OCI-LY7 (cell line): Measurements from ENCODE around the gene LEF1. TPM values are rescaled to one million over a fixed set of nuclear protein-coding genes. Genes with fewer than 3 reads are reported as not detected.

Source experiments
- BruUV-seq: library from RNA; stranded (reverse); fragments of 400-500 nt; replicated peaks from 2 replicates; lab custom pipeline; 2021; lab: Mats Ljungman, UMichigan
- CTCF ChIA-PET: fragments of 300-600 bp; sonication (Branson Sonifier 250); formaldehyde crosslinking; loops from one replicate; lab custom pipeline; 2022; ENCODE audit warnings: antibody characterized with exemption; ENCODE audit not compliant: unreplicated experiment; lab: Charles Lee
- POLR2A ChIA-PET: fragments of 300-600 bp; sonication (Branson Sonifier 250); formaldehyde crosslinking; loops from one replicate; lab custom pipeline; 2022; ENCODE audit warnings: antibody characterized with exemption; lab: Charles Lee
- DNase-seq: peaks from one replicate; pipeline ENCODE4 v3.0.0-alpha.2; 2015; ENCODE audit warnings: low spot score
- H2AFZ ChIP-seq: fragments of 200-600 bp; sonication (generic), shearing (Covaris generic); 2 replicates; pipeline ENCODE4 v1.6.1; 2014; ENCODE audit warnings: mild to moderate bottlenecking, antibody characterized with exemption, low read length, moderate library complexity
- H3K27ac ChIP-seq: fragments of 200-600 bp; sonication (generic); 2 replicates; pipeline ENCODE4 v1.5.1; 2014; ENCODE audit warnings: mixed run types, low read depth, mild to moderate bottlenecking, moderate library complexity, low read length, inconsistent platforms; ENCODE audit not compliant: poor library complexity, severe bottlenecking
- H3K36me3 ChIP-seq: fragments of 200-600 bp; sonication (generic); 2 replicates; pipeline ENCODE4 v1.6.1; 2014; ENCODE audit warnings: mild to moderate bottlenecking, antibody characterized with exemption, low read length, moderate library complexity, mixed read lengths; ENCODE audit not compliant: insufficient read depth
- H3K4me1 ChIP-seq: fragments of 200-600 bp; sonication (generic); 2 replicates; pipeline ENCODE4 v1.5.1; 2014; ENCODE audit warnings: mild to moderate bottlenecking, low read length; ENCODE audit not compliant: insufficient read depth, poor library complexity, severe bottlenecking
- H3K4me2 ChIP-seq: fragments of 200-600 bp; sonication (generic); 2 replicates; pipeline ENCODE4 v1.6.1; 2014; ENCODE audit warnings: mild to moderate bottlenecking, low read length
- H3K4me3 ChIP-seq: fragments of 200-600 bp; sonication (generic); 2 replicates; pipeline ENCODE4 v1.5.1; 2014; ENCODE audit warnings: mild to moderate bottlenecking, low read depth, low read length; ENCODE audit not compliant: poor library complexity, severe bottlenecking
- H3K79me2 ChIP-seq: fragments of 200-600 bp; sonication (generic); 2 replicates; pipeline ENCODE4 v1.6.1; 2016; ENCODE audit warnings: low read depth, mild to moderate bottlenecking, low read length, moderate library complexity, mixed read lengths; ENCODE audit not compliant: insufficient read depth
- H3K9me2 ChIP-seq: fragments of 200-600 bp; sonication (generic); 2 replicates; pipeline ENCODE4 v1.6.1; 2016; ENCODE audit warnings: mild to moderate bottlenecking, low read length, mixed read lengths; ENCODE audit not compliant: insufficient read depth
- H3K9me3 ChIP-seq: fragments of 200-600 bp; sonication (generic); 2 replicates; pipeline ENCODE4 v1.6.1; 2014; ENCODE audit warnings: mild to moderate bottlenecking, mixed run types, low read length, mixed read lengths
- H4K20me1 ChIP-seq: fragments of 200-600 bp; sonication (generic); 2 replicates; pipeline ENCODE4 v1.6.1; 2014; ENCODE audit warnings: mild to moderate bottlenecking, antibody characterized with exemption, low read length, moderate library complexity, mixed read lengths; ENCODE audit not compliant: insufficient read depth
- CTCF ChIP-seq: fragments of 200-600 bp; sonication (generic); conservative IDR thresholded peaks from 2 replicates; pipeline ENCODE4 v1.5.1; 2014; ENCODE audit warnings: mild to moderate bottlenecking, antibody characterized with exemption, low read length, moderate library complexity, mixed read lengths
- EZH2phosphoT487 ChIP-seq: fragments of 200-600 bp; sonication (generic); IDR thresholded peaks from 2 replicates; pipeline ENCODE4 v1.6.1; 2018; ENCODE audit warnings: low read depth, borderline replicate concordance, mild to moderate bottlenecking, mixed run types, antibody characterized with exemption, low read length, moderate library complexity, mixed read lengths
- intact Hi-C: fragments of 100-400 bp; cut with micrococcal nuclease; formaldehyde crosslinking; loops from one replicate; pipeline ENCODE4 v1.10.0; 2022; ENCODE audit not compliant: unreplicated experiment
- total RNA-seq, 2 experiments: library from RNA; depleted of rRNA in 1 of 2; stranded (reverse); fragments of >200 nt in 1 of 2; shearing (Covaris generic) in 1 of 2; gene quantifications; 2 replicates each; pipeline ENCODE4 v1.2.3, GENCODE V29; 2014 to 2022

Gene LEF1
- total RNA-seq, 2 experiments from 2014 or later: 207 to 223 TPM

DNA sequence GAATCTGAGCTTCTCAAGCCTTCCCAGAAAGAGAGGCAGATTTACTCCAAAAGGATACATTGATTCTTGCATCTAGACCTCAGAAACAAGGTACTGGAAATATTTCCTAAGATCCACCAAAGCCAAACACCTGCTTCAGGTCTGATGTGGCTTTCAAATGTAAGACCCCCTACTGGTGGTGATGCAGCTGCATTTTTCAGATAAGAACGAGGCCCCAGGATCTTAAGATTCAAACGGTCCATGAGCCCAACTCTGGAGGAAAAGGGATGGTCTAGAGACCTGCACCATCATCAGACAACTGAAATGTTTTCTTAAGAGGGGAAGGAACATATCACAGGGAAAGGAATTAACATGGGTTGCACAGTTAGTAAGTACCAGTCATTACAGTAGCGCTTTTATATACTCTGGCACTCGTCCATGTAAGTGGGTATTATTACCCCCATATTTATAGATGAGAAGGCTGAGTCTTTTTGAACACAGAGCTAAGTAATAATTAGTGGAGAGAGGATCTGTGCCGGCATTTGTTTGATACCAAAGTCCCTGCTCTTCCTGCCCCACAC, 73.7 kb downstream of the LEF1 start:
- BruUV-seq: no TSS peak
- H3K36me3 ChIP-seq: peaks cover 75% of the 10 kb centered on the region
- H3K9me2 ChIP-seq: no peaks in the 10 kb centered on the region
- POLR2A ChIA-PET: interaction anchor here (1.1 to 1.5 kb wide), 2 partner anchors 10 to 12 kb away, joined by 3 read pairs; no protein-coding TSS in a partner anchor
- no peak for DNase-seq
- H3K27ac ChIP-seq: no peak overlapping the region
- 0 out of 2 replicates have a peak, but pooled peaks cover 10% of the 10 kb centered on the region for H4K20me1 ChIP-seq
- no peak overlapping the region for H3K4me3 ChIP-seq
- no peak overlapping the region for H3K4me2 ChIP-seq
- no peaks in the 10 kb centered on the region for H3K9me3 ChIP-seq
- TF ChIP-seq CTCF (peak; percentile 61), EZH2phosphoT487 (no peak)
- CTCF ChIA-PET: no interaction called here
- intact Hi-C loops: no loop called here
- no peak overlapping the region for H2AFZ ChIP-seq
- peaks cover 94% of the 10 kb centered on the region; the same call in 1 of the 2 replicates for H3K79me2 ChIP-seq
- H3K4me1 ChIP-seq: peaks cover 20% of the 10 kb centered on the region

- H3K4me3 ChIP-seq: no peak overlapping the region
- DNase-seq: no peak
- intact Hi-C loops: no loop called here
- H3K9me3 ChIP-seq: no peaks in the 10 kb centered on the region
- H3K27ac ChIP-seq: no peak overlapping the region
- H2AFZ ChIP-seq: no peak overlapping the region
- H3K79me2 ChIP-seq: peaks cover 95% of the 10 kb centered on the region; the same call in 1 of the 2 replicates
- H3K36me3 ChIP-seq: peaks cover 77% of the 10 kb centered on the region
- ChIA-PET CTCF (no interaction called here), POLR2A (interaction anchor here (0.6 to 1.6 kb wide), 7 partner anchors 9 to 65 kb away, joined by 3 to 7 read pairs (median 4); no protein-coding TSS in a partner anchor)
- no peaks in the 10 kb centered on the region for H3K9me2 ChIP-seq
- no TSS peak for BruUV-seq
- peaks cover 20% of the 10 kb centered on the region for H3K4me1 ChIP-seq
- H4K20me1 ChIP-seq: 0 out of 2 replicates have a peak, but pooled peaks cover 7% of the 10 kb centered on the region
- TF ChIP-seq CTCF: no peak
- no peak for TF ChIP-seq EZH2phosphoT487
- H3K4me2 ChIP-seq: no peak overlapping the region
Observed at GRCh38 chr4:108094131-108094530, 74.6 kb downstream of the LEF1 start.

GRCh38 chr4:108092288-108092687, 76.4 kb downstream of the LEF1 start:
- H3K36me3 ChIP-seq: peaks cover 79% of the 10 kb centered on the region
- no peak overlapping the region for H2AFZ ChIP-seq
- POLR2A ChIA-PET: interaction anchor here (0.6 to 2.5 kb wide), 10 partner anchors 8 to 106 kb away, joined by 3 to 11 read pairs (median 5); no protein-coding TSS in a partner anchor
- no TSS peak for BruUV-seq
- H3K9me3 ChIP-seq: no peaks in the 10 kb centered on the region
- H4K20me1 ChIP-seq: 0 out of 2 replicates have a peak, but pooled peaks cover 7% of the 10 kb centered on the region
- H3K27ac ChIP-seq: no peak overlapping the region
- no peak for DNase-seq
- TF ChIP-seq CTCF: no peak
- no peak for TF ChIP-seq EZH2phosphoT487
- intact Hi-C loops: no loop called here
- H3K4me2 ChIP-seq: no peak overlapping the region
- H3K4me3 ChIP-seq: no peak overlapping the region
- peaks cover 78% of the 10 kb centered on the region; the same call in 1 of the 2 replicates for H3K79me2 ChIP-seq
- CTCF ChIA-PET: no interaction called here
- no peaks in the 10 kb centered on the region for H3K9me2 ChIP-seq
- H3K4me1 ChIP-seq: peaks cover 23% of the 10 kb centered on the region
